ENCODE measurements around the gene PTPN4.

DNA sequence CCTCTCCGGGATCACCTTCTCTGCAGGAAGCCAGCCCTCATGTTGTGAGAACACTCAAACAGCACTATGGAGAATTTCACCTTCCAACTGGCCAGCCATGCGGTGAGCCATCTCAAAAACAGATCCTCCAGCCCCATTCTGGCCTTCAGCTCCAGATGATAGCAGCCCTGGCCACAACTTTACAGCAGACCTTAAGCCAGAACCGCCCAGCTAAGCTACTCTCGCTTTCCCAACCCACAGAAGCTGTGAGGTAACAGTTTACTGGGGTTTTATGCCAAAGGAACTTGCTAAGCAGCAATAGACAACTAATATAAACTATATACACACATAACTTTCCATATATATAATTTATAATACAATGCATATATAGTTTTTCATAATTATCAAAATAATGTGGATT is 11.6 kb upstream of the PTPN4 start:
- TF ChIP-seq POLR2A (IDR thresholded peaks at IDR 0.05; ENCODE audit: low read length) (no peak), GATA1 (IDR thresholded peaks at IDR 0.05; ENCODE audit: low read depth, low read length) (no peak)

All from erythroblast (primary cell).